Right lobe of liver (tissue), 6 donors: ENCODE data around the gene EIF4E3. TPM values are rescaled to one million over a fixed set of nuclear protein-coding genes. Genes with fewer than 3 reads are reported as not detected.

Experiments
- ATAC-seq, 4 donors: fragments of 200-7000 bp; cut with Tn5 transposase; one replicate each; pipeline ENCODE4 v1.9.1; 2020; ENCODE audit warnings: mild to moderate bottlenecking in 4 of 4, moderate library complexity in 4 of 4
- DNase-seq, 3 donors: peaks; one replicate each; pipeline ENCODE4 v3.0.0-alpha.2; 2020
- H3K27ac ChIP-seq, 3 donors: fragments of 200-600 bp; one replicate each; pipeline ENCODE4 v1.8.0; 2022
- H3K27me3 ChIP-seq, 2 donors: fragments of 200-600 bp; one replicate each; pipeline ENCODE4 v1.8.0; 2022
- H3K36me3 ChIP-seq, 4 donors: fragments of 200-600 bp; sonication (generic) in 1 of 4; one replicate each; pipeline versions ENCODE4 v1.5.1 to v1.8.0; 2017 to 2022; ENCODE audit warnings: control low read depth in 1 of 4
- H3K4me1 ChIP-seq, 4 donors: fragments of 200-600 bp; sonication (generic) in 1 of 4; one replicate each; pipeline versions ENCODE4 v1.5.1 to v1.8.0; 2017 to 2022; ENCODE audit warnings: control low read depth in 1 of 4
- H3K4me3 ChIP-seq, 3 donors: fragments of 200-600 bp; one replicate each; pipeline ENCODE4 v1.8.0; 2022
- H3K9me3 ChIP-seq, 4 donors: fragments of 200-600 bp; sonication (generic) in 1 of 4; one replicate each; pipeline versions ENCODE4 v1.5.1 to v1.8.0; 2017 to 2022; ENCODE audit warnings: control low read depth in 1 of 4
- CTCF ChIP-seq, 4 donors: fragments of 200-600 bp in 3 of 4; fragments of 450-650 bp in 1 of 4; IDR thresholded peaks; one replicate each; pipeline versions ENCODE4 v1.5.1 to v1.8.0; 2016 to 2022; ENCODE audit warnings: antibody characterized with exemption in 4 of 4, mild to moderate bottlenecking in 2 of 4
- POLR2A ChIP-seq: fragments of 450-650 bp; IDR thresholded peaks from one replicate; pipeline ENCODE4 v1.6.1; 2017; ENCODE audit warnings: antibody characterized with exemption, mild to moderate bottlenecking
- WGBS: methylation state at CpG from one replicate; pipeline ENCODE4 v1.1.6; 2018; ENCODE audit warnings: low coverage, low lambda C conversion rate; ENCODE audit not compliant: insufficient coverage; ENCODE audit errors: missing lambda C conversion rate; 5-methylcytosine and 5-hydroxymethylcytosine counted together
- intact Hi-C, 2 donors: fragments of 100-400 bp; cut with DNase I; formaldehyde crosslinking; loops; one replicate each; pipeline versions ENCODE4 v1.11.2 to v1.14.1; 2022
- total RNA-seq, 6 experiments: library from RNA; depleted of rRNA in 2 of 6; stranded (reverse); fragments of >200 nt in 2 of 6; fragmentation: NEBNext Ultra II Directional in 3 of 6; extraction: Animal tissue kit (Norgen Biotek cat#: 25700) in 3 of 6; gene quantifications; one replicate each; pipeline versions ENCODE4 v1.1.0 to v1.2.4, GENCODE V29; 2016 to 2023
- donor health status: DM: no; HTN: yes; CAD: no.
- donor health status: DM: no; HTN: no; CAD: no.
- donor health status: DM: no; HTN: no; CAD: no.
- donor health status: DM: no; HTN: yes; CAD: no.
- donor health status: DM: no; HTN: yes; CAD: no.

EIF4E3 gene
- total RNA-seq, 6 experiments from 2014 or later, result 6.4 to 12.2 (median 8.2) TPM

GRCh38 chr3:71704915-71705314 is 20.3 kb downstream of the EIF4E3 start:
- intact Hi-C loops, result no loop called here
- Histone ChIP-seq H3K36me3 (no peaks in the 10 kb centered on the region), H3K27me3 (no peaks in the 10 kb centered on the region), H3K4me3 (no peak overlapping the region), H3K4me1 (no peaks in the 10 kb centered on the region), H3K27ac (no peak overlapping the region), H3K9me3 (no peaks in the 10 kb centered on the region)
- TF ChIP-seq POLR2A (no peak), CTCF (IDR thresholded peaks at IDR 0.05) (no peak)
- ATAC-seq, result peak in 1 of 4 donors; percentile 18
- no peak for DNase-seq

DNA sequence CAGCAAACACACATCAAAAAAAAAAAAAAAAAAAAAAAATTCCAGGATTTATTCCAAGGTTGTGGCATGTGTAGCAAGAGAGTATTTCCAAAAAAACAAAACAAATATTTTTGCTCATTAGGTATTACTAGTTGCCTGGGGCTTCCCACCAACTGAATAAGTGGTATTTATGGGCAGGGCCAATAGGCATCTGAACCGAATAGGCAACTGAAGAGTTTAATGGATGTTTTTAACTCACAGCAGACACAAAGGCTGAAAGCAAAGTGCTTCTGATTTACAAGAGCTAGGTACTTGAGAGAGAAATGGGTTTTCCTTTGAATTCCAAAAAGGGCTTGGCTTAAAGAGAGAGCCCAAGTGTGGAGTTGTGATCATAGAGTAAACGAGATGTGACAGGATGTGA is 21.4 kb downstream of the EIF4E3 start:
- H3K4me1 ChIP-seq, result no peaks in the 10 kb centered on the region
- TF ChIP-seq POLR2A, result no peak
- TF ChIP-seq CTCF (IDR thresholded peaks at IDR 0.05), result no peak
- no peaks in the 10 kb centered on the region for H3K9me3 ChIP-seq
- H3K4me3 ChIP-seq, result no peak overlapping the region
- no peak overlapping the region for H3K27ac ChIP-seq
- no peaks in the 10 kb centered on the region for H3K36me3 ChIP-seq
- no peaks in the 10 kb centered on the region for H3K27me3 ChIP-seq
- ATAC-seq (no peak), DNase-seq (no peak)
- intact Hi-C loops, result no loop called here
- WGBS, result 37% methylated on average over 2 of the region's 2 CpGs

DNA sequence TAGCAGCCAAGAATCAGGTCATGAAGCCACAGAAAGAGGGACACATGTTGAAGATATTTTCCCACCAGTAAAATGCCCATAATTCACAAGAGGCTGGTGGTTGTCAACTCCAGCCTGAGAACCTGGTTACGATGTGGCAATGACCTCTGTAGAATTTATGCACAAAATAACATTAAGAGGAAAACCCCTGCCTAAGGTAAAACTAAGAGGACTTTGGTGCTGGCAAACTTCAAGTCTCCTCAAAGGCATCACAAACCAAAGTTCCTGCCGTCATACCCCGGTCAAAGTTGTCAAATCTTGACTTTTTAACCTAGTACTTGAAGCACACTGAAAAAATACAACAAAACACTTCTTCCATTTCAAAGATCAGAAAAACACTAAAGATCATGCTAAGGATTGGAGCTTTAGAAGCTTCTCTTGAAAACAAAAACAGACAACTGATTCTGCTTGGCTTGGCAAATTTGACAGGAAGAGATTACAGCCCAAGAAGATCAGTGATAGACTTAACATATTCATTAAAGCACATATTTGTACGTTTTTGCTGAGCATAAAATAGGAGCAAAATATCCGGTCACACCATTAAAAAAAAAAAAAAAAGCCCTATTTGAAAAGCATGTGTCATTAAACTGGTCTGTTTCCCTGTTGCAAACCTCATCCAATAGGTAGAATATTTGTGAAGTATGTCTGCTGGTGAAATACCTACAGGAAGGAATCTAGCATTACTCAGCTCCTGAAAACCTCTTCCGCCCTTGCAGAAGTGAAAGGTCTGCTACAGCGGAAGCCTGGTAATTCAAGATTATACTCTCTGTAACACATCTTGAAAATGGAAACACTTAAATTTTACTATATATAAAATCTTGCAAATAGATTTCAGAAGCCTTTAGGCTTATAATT is 22.8 kb downstream of the EIF4E3 start:
- ATAC-seq (peak; percentile 61 to 83 (median 77)), DNase-seq (no peak)
- no peaks in the 10 kb centered on the region for H3K4me1 ChIP-seq
- WGBS, result 51% methylated on average over 7 of the region's 7 CpGs
- no peaks in the 10 kb centered on the region for H3K27me3 ChIP-seq
- H3K9me3 ChIP-seq, result no peaks in the 10 kb centered on the region
- H3K36me3 ChIP-seq, result no peaks in the 10 kb centered on the region
- no peak overlapping the region for H3K4me3 ChIP-seq
- intact Hi-C loops, result no loop called here
- TF ChIP-seq POLR2A (no peak), CTCF (IDR thresholded peaks at IDR 0.05) (no peak)
- peak overlapping the region in 1 of 3 donors; percentile 0 for H3K27ac ChIP-seq

- H3K27me3 ChIP-seq, result no peaks in the 10 kb centered on the region
- DNase-seq, result no peak
- intact Hi-C loops, result no loop called here
- H3K36me3 ChIP-seq, result no peaks in the 10 kb centered on the region
- no peaks in the 10 kb centered on the region for H3K9me3 ChIP-seq
- TF ChIP-seq CTCF (IDR thresholded peaks at IDR 0.05) (no peak), POLR2A (no peak)
- ATAC-seq, result no peak
- WGBS, result 80% methylated on average over 3 of the region's 3 CpGs
- no peak overlapping the region for H3K27ac ChIP-seq
- H3K4me1 ChIP-seq, result no peaks in the 10 kb centered on the region
- no peak overlapping the region for H3K4me3 ChIP-seq
Measured at GRCh38 chr3:71701251-71701762, 23.9 kb downstream of the EIF4E3 start.
